ENCODE measurements around the gene HDC.

HDC gene

DNA sequence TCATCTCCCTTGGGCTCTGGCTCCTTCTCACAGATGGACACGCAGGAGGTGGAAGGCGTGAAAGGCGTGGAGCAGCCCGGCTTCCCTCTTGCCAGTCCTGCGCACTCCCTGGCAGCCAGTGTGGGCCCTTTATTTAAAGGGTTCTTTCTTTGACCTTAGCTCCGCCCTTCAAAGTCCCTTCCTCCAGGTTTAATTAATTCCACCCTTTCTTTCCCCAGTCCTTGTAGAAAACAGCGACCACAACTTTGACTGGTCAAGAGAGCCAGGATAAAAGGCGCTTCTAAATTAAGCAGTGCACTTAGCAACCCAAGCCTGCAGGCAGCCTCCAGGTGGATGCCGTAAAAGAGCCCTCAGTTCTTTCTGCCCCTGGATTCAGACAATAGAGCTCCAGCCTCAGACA, at the start of gene HDC:
TSS of gene HDC (minus strand) at position 107 of the 400 bp plus-strand sequence. CDS start at position 4, 103 bp downstream.
- Histone ChIP-seq H3K4me1 (ENCODE audit: control insufficient read depth, insufficient read depth, low read length) (no peaks in the 10 kb centered on the region), H3K36me3 (ENCODE audit: control insufficient read depth, insufficient read depth, low read length) (no peaks in the 10 kb centered on the region), H3K9me3 (ENCODE audit: control insufficient read depth, insufficient read depth, low read length) (no peaks in the 10 kb centered on the region), H3K4me3 (ENCODE audit: low read depth, low read length) (no peak within 1 kb of the TSS), H3K27me3 (ENCODE audit: control insufficient read depth, insufficient read depth, low read length) (no peaks in the 10 kb centered on the region), H3K9ac (ENCODE audit: low read depth, low read length) (no peak within 1 kb of the TSS)

GRCh38 chr15:50312636-50313035, 47.1 kb upstream of the HDC start:
- H3K36me3 ChIP-seq (ENCODE audit: control insufficient read depth, insufficient read depth, low read length), result no peaks in the 10 kb centered on the region
- H3K9me3 ChIP-seq (ENCODE audit: control insufficient read depth, insufficient read depth, low read length), result peaks cover 3% of the 10 kb centered on the region
- no peak overlapping the region for H3K9ac ChIP-seq (ENCODE audit: low read depth, low read length)

GRCh38 chr15:50307799-50308198, 42.3 kb upstream of the HDC start:
- no peak overlapping the region for H3K4me3 ChIP-seq (ENCODE audit: low read depth, low read length)
- H3K9ac ChIP-seq (ENCODE audit: low read depth, low read length), result no peak overlapping the region
- H3K36me3 ChIP-seq (ENCODE audit: control insufficient read depth, insufficient read depth, low read length), result no peaks in the 10 kb centered on the region
- H3K4me1 ChIP-seq (ENCODE audit: control insufficient read depth, insufficient read depth, low read length), result no peaks in the 10 kb centered on the region
- H3K27me3 ChIP-seq (ENCODE audit: control insufficient read depth, insufficient read depth, low read length), result no peaks in the 10 kb centered on the region
- peaks cover 3% of the 10 kb centered on the region for H3K9me3 ChIP-seq (ENCODE audit: control insufficient read depth, insufficient read depth, low read length)

More at GRCh38 chr15:50312636-50313035, 47.1 kb upstream of the HDC start:
- Histone ChIP-seq H3K27me3 (ENCODE audit: control insufficient read depth, insufficient read depth, low read length) (no peaks in the 10 kb centered on the region), H3K4me1 (ENCODE audit: control insufficient read depth, insufficient read depth, low read length) (no peaks in the 10 kb centered on the region), H3K4me3 (ENCODE audit: low read depth, low read length) (no peak overlapping the region)

DNA sequence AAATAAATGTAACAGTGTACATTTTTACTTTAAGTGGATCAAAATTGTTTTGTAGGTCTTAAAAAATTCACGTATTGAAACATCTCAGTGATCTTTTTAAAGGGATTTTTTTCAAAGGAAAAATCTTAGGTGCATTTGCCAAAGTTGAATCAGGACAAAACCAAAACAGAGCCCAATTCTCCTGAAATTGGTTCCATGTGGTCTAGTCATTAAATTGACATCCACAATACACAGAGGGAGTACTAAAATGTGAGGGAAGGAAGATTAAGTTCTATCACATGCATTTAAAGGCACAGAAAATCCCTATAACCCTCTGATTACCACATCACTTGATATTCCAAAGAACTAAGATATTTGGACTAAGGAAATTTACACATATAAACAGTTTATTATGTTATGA, 39.3 kb upstream of the HDC start:
- H3K4me3 ChIP-seq (ENCODE audit: low read depth, low read length), result no peak overlapping the region
- H3K9ac ChIP-seq (ENCODE audit: low read depth, low read length), result no peak overlapping the region
- no peaks in the 10 kb centered on the region for H3K4me1 ChIP-seq (ENCODE audit: control insufficient read depth, insufficient read depth, low read length)
- H3K27me3 ChIP-seq (ENCODE audit: control insufficient read depth, insufficient read depth, low read length), result no peaks in the 10 kb centered on the region
- H3K36me3 ChIP-seq (ENCODE audit: control insufficient read depth, insufficient read depth, low read length), result peaks cover 3% of the 10 kb centered on the region
- H3K9me3 ChIP-seq (ENCODE audit: control insufficient read depth, insufficient read depth, low read length), result peaks cover 3% of the 10 kb centered on the region

DNA sequence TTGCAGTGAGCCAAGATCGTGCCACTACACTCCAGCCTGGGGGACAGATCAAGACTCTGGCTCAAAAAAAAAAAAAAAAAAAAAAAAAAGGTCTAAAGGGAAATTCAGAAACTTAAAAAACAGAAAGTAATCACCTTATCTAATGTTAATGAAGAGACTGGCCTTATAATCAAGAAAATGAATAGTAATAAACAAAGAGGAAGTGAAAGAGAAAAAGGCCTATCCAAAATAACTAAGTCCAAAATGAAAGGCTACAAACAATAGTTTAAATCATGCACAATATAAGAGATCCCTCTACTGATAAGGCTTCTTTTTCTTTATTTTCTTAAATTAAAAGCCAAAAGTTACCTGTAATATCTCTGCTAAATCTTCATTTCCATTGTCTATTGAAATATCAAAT, 37.1 kb upstream of the HDC start:
- no peak overlapping the region for H3K9ac ChIP-seq (ENCODE audit: low read depth, low read length)
- no peaks in the 10 kb centered on the region for H3K27me3 ChIP-seq (ENCODE audit: control insufficient read depth, insufficient read depth, low read length)
- no peak overlapping the region for H3K4me3 ChIP-seq (ENCODE audit: low read depth, low read length)
- H3K36me3 ChIP-seq (ENCODE audit: control insufficient read depth, insufficient read depth, low read length), result peaks cover 7% of the 10 kb centered on the region
- no peaks in the 10 kb centered on the region for H3K4me1 ChIP-seq (ENCODE audit: control insufficient read depth, insufficient read depth, low read length)
- no peaks in the 10 kb centered on the region for H3K9me3 ChIP-seq (ENCODE audit: control insufficient read depth, insufficient read depth, low read length)

- Histone ChIP-seq H3K36me3 (ENCODE audit: control insufficient read depth, insufficient read depth, low read length) (peaks cover 7% of the 10 kb centered on the region), H3K9ac (ENCODE audit: low read depth, low read length) (no peak overlapping the region), H3K27me3 (ENCODE audit: control insufficient read depth, insufficient read depth, low read length) (no peaks in the 10 kb centered on the region), H3K9me3 (ENCODE audit: control insufficient read depth, insufficient read depth, low read length) (no peaks in the 10 kb centered on the region), H3K4me1 (ENCODE audit: control insufficient read depth, insufficient read depth, low read length) (no peaks in the 10 kb centered on the region), H3K4me3 (ENCODE audit: low read depth, low read length) (no peak overlapping the region)
These were observed 32.8 kb upstream of the HDC start for GRCh38 chr15:50298340-50298739.

DNA sequence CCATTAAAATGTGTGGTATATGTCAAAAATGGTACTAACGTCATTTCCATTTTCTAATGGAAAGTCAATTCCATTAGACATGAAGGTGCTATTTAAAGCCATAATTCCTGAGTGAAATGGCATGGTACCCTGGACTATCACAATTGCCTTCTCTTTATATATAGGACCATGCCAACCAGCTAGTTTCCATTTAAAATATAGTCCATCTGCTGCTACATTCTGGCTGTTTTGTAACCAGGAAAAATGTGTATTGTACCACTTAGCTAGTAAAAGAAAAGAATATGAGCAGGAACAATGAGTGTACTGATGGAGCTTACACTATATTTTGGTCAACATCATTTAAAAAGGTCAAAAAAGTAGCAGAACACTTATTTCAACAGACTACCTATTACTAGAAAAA, 30.4 kb upstream of the HDC start:
- H3K36me3 ChIP-seq (ENCODE audit: control insufficient read depth, insufficient read depth, low read length), result peaks cover 4% of the 10 kb centered on the region
- H3K4me1 ChIP-seq (ENCODE audit: control insufficient read depth, insufficient read depth, low read length), result no peaks in the 10 kb centered on the region
- H3K4me3 ChIP-seq (ENCODE audit: low read depth, low read length), result no peak overlapping the region
- no peak overlapping the region for H3K9ac ChIP-seq (ENCODE audit: low read depth, low read length)
- no peaks in the 10 kb centered on the region for H3K9me3 ChIP-seq (ENCODE audit: control insufficient read depth, insufficient read depth, low read length)
- no peaks in the 10 kb centered on the region for H3K27me3 ChIP-seq (ENCODE audit: control insufficient read depth, insufficient read depth, low read length)

GRCh38 chr15:50289749-50290148, 24.2 kb upstream of the HDC start:
- Histone ChIP-seq H3K4me1 (ENCODE audit: control insufficient read depth, insufficient read depth, low read length) (no peaks in the 10 kb centered on the region), H3K27me3 (ENCODE audit: control insufficient read depth, insufficient read depth, low read length) (no peaks in the 10 kb centered on the region), H3K9ac (ENCODE audit: low read depth, low read length) (no peak overlapping the region), H3K9me3 (ENCODE audit: control insufficient read depth, insufficient read depth, low read length) (no peaks in the 10 kb centered on the region), H3K4me3 (ENCODE audit: low read depth, low read length) (no peak overlapping the region), H3K36me3 (ENCODE audit: control insufficient read depth, insufficient read depth, low read length) (no peaks in the 10 kb centered on the region)

- Histone ChIP-seq H3K27me3 (ENCODE audit: control insufficient read depth, insufficient read depth, low read length) (no peaks in the 10 kb centered on the region), H3K9ac (ENCODE audit: low read depth, low read length) (no peak overlapping the region), H3K4me1 (ENCODE audit: control insufficient read depth, insufficient read depth, low read length) (no peaks in the 10 kb centered on the region), H3K36me3 (ENCODE audit: control insufficient read depth, insufficient read depth, low read length) (no peaks in the 10 kb centered on the region), H3K9me3 (ENCODE audit: control insufficient read depth, insufficient read depth, low read length) (no peaks in the 10 kb centered on the region), H3K4me3 (ENCODE audit: low read depth, low read length) (no peak overlapping the region)
These were observed 22.0 kb upstream of the HDC start for GRCh38 chr15:50287324-50288116.

GRCh38 chr15:50281427-50281826, 15.9 kb upstream of the HDC start:
- no peak overlapping the region for H3K4me3 ChIP-seq (ENCODE audit: low read depth, low read length)
- H3K27me3 ChIP-seq (ENCODE audit: control insufficient read depth, insufficient read depth, low read length), result no peaks in the 10 kb centered on the region
- H3K9me3 ChIP-seq (ENCODE audit: control insufficient read depth, insufficient read depth, low read length), result no peaks in the 10 kb centered on the region
- no peak overlapping the region for H3K9ac ChIP-seq (ENCODE audit: low read depth, low read length)
- no peaks in the 10 kb centered on the region for H3K4me1 ChIP-seq (ENCODE audit: control insufficient read depth, insufficient read depth, low read length)
- no peaks in the 10 kb centered on the region for H3K36me3 ChIP-seq (ENCODE audit: control insufficient read depth, insufficient read depth, low read length)

GRCh38 chr15:50280271-50280670, 14.7 kb upstream of the HDC start:
- H3K36me3 ChIP-seq (ENCODE audit: control insufficient read depth, insufficient read depth, low read length), result no peaks in the 10 kb centered on the region
- H3K4me3 ChIP-seq (ENCODE audit: low read depth, low read length), result no peak overlapping the region
- no peaks in the 10 kb centered on the region for H3K9me3 ChIP-seq (ENCODE audit: control insufficient read depth, insufficient read depth, low read length)
- H3K4me1 ChIP-seq (ENCODE audit: control insufficient read depth, insufficient read depth, low read length), result no peaks in the 10 kb centered on the region
- H3K27me3 ChIP-seq (ENCODE audit: control insufficient read depth, insufficient read depth, low read length), result no peaks in the 10 kb centered on the region
- no peak overlapping the region for H3K9ac ChIP-seq (ENCODE audit: low read depth, low read length)

GRCh38 chr15:50278496-50278895, 13.0 kb upstream of the HDC start:
- Histone ChIP-seq H3K4me1 (ENCODE audit: control insufficient read depth, insufficient read depth, low read length) (no peaks in the 10 kb centered on the region), H3K27me3 (ENCODE audit: control insufficient read depth, insufficient read depth, low read length) (no peaks in the 10 kb centered on the region), H3K36me3 (ENCODE audit: control insufficient read depth, insufficient read depth, low read length) (no peaks in the 10 kb centered on the region), H3K9me3 (ENCODE audit: control insufficient read depth, insufficient read depth, low read length) (no peaks in the 10 kb centered on the region), H3K9ac (ENCODE audit: low read depth, low read length) (no peak overlapping the region), H3K4me3 (ENCODE audit: low read depth, low read length) (no peak overlapping the region)
